K562 (cell line): ENCODE measurements around the gene PIK3R1. TPM values are rescaled to one million over a fixed set of nuclear protein-coding genes. Genes with fewer than 3 reads are reported as not detected.

Experiments used
- CREBBP ChIP-seq: IDR thresholded peaks from one replicate; pipeline ENCODE4 v1.6.1; 2012; ENCODE audit warnings: low read depth, mild to moderate bottlenecking, control low read depth, inconsistent platforms, low read length
- HDAC1 ChIP-seq, 2 experiments: fragments of 450-650 bp; IDR thresholded peaks; 2 replicates each; pipeline ENCODE4 v1.6.1; 2016 to 2017; ENCODE audit warnings: inconsistent platforms in 1 of 2, mild to moderate bottlenecking in 1 of 2, moderate library complexity in 1 of 2
- HNRNPL ChIP-seq: fragments of 200-400 bp; formaldehyde crosslinking; IDR thresholded peaks from 2 replicates; pipeline ENCODE4 v1.6.1; 2017; ENCODE audit warnings: low read depth, mild to moderate bottlenecking, low read length
- MYBL2 ChIP-seq, 2 experiments: fragments of 450-650 bp in 1 of 2; sonication (generic) in 1 of 2; formaldehyde crosslinking in 1 of 2; IDR thresholded peaks; 2 replicates each; pipeline versions ENCODE4 v1.6.1 to v1.8.1; 2017 to 2022; ENCODE audit warnings: borderline replicate concordance in 1 of 2, inconsistent platforms in 1 of 2, low read depth in 1 of 2, mild to moderate bottlenecking in 1 of 2, missing genetic modification reagents in 1 of 2, moderate library complexity in 1 of 2
- MYNN ChIP-seq, 2 experiments: sonication (generic); formaldehyde crosslinking in 1 of 2; IDR thresholded peaks; 2 replicates each; pipeline versions ENCODE4 v1.5.0 to v1.6.1; 2016 to 2020; ENCODE audit warnings: antibody characterized with exemption in 1 of 2, missing genetic modification reagents in 1 of 2
- NCOA2 ChIP-seq, 2 experiments: fragments of 450-650 bp; IDR thresholded peaks; 2 replicates each; pipeline ENCODE4 v1.6.1; 2018; ENCODE audit warnings: mild to moderate bottlenecking in 2 of 2, moderate library complexity in 1 of 2; ENCODE audit not compliant: partially characterized antibody in 2 of 2
- PURB ChIP-seq: sonication (generic); formaldehyde crosslinking; IDR thresholded peaks from 2 replicates; pipeline ENCODE4 v1.9.0; 2021; ENCODE audit warnings: low read depth, mild to moderate bottlenecking, missing genetic modification reagents
- RFX5 ChIP-seq: IDR thresholded peaks from 2 replicates; pipeline ENCODE4 v1.6.1; 2011; ENCODE audit warnings: low read depth, mild to moderate bottlenecking, improper control_type of control experiment, low read length
- SMARCC2 ChIP-seq: fragments of 450-650 bp; IDR thresholded peaks from 2 replicates; pipeline ENCODE4 v1.6.1; 2017; ENCODE audit warnings: antibody characterized with exemption, moderate library complexity, mild to moderate bottlenecking, low read depth
- STAT5A ChIP-seq: IDR thresholded peaks from 2 replicates; pipeline ENCODE4 v1.6.1; 2012; ENCODE audit warnings: low read length, inconsistent platforms, borderline replicate concordance
- STAT5B ChIP-seq: fragments of 250-450 bp; sonication (Bioruptor Pico); IDR thresholded peaks from 2 replicates; pipeline ENCODE4 v1.8.0; 2021; ENCODE audit warnings: mild to moderate bottlenecking, inconsistent platforms
- TEAD4 ChIP-seq, 2 experiments: sonication (generic) in 1 of 2; formaldehyde crosslinking in 1 of 2; IDR thresholded peaks; 2 replicates each; pipeline versions ENCODE4 v1.6.1 to v1.8.0; 2012 to 2022; ENCODE audit warnings: borderline replicate concordance in 1 of 2, inconsistent platforms in 1 of 2, low read length in 1 of 2, mild to moderate bottlenecking in 1 of 2, missing genetic modification reagents in 1 of 2
- ZNF134 ChIP-seq: fragments of 250-450 bp; sonication (Bioruptor Pico); conservative IDR thresholded peaks from 2 replicates; pipeline ENCODE4 v1.4.0; 2020
- ZNF586 ChIP-seq: fragments of 450-650 bp; formaldehyde crosslinking; conservative IDR thresholded peaks from 2 replicates; pipeline ENCODE4 v1.4.0; 2020; ENCODE audit warnings: mild to moderate bottlenecking, moderate library complexity
- polyA plus RNA-seq, 8 experiments: library from polyadenylated mRNA; depleted of rRNA in 4 of 8; stranded (reverse) in 5 of 8; unstranded in 3 of 8; fragments of >200 nt; fragmentation: Nextera tagmentation in 2 of 8; fragmentation: Illumina TruSeq in 1 of 8; extraction: Ambion mirVana in 2 of 8; extraction: Trizol in 1 of 8; gene quantifications; 2 replicates each; pipeline versions ENCODE4 v1.2.1 to v1.2.3, GENCODE V29; 2011 to 2014; ENCODE audit warnings: inconsistent platforms in 1 of 8, missing spikeins in 1 of 8
- total RNA-seq, 7 experiments: library from RNA; depleted of rRNA in 6 of 7; stranded (reverse); fragments of >200 nt in 6 of 7; fragmentation: Illumina TruSeq in 2 of 7; extraction: Trizol in 2 of 7; gene quantifications; 2 replicates each; pipeline versions ENCODE4 v1.2.1 to v1.2.3, GENCODE V29; 2011 to 2021; ENCODE audit warnings: low replicate concordance in 1 of 7
- TF ChIP-seq, protein P1 (sequence below), 2 experiments: fragments of 450-650 bp; IDR thresholded peaks; 2 replicates each; pipeline ENCODE4 v1.6.1; 2016
- TF ChIP-seq, protein P2 (sequence below), 2 experiments: fragments of 250-450 bp in 1 of 2; fragments of 450-650 bp in 1 of 2; sonication (Bioruptor Pico) in 1 of 2; IDR thresholded peaks; 2 replicates each; pipeline versions ENCODE4 v1.6.1 to v1.8.0; 2016 to 2021; ENCODE audit warnings: mild to moderate bottlenecking in 2 of 2, moderate library complexity in 2 of 2, missing compliant biosample characterization in 1 of 2, missing genetic modification characterization in 1 of 2
- TF ChIP-seq, protein P3 (sequence below): sonication (generic); formaldehyde crosslinking; IDR thresholded peaks from 2 replicates; pipeline ENCODE4 v1.8.0; 2022; ENCODE audit warnings: missing genetic modification reagents, mild to moderate bottlenecking, borderline replicate concordance
- TF ChIP-seq, protein P4 (sequence below): fragments of 450-650 bp; IDR thresholded peaks from 2 replicates; pipeline ENCODE4 v1.6.1; 2017; ENCODE audit warnings: antibody characterized with exemption
- TF ChIP-seq, protein P5 (sequence below): IDR thresholded peaks from 2 replicates; pipeline ENCODE4 v1.6.1; 2014; ENCODE audit warnings: antibody characterized with exemption

PIK3R1 gene
- total and polyA plus RNA-seq, 9 of the 15 experiments (the other 6 are each of a cell fraction or from before 2014, with no cell fraction given): 1.1 to 9.7 (median 4.8) TPM

DNA sequence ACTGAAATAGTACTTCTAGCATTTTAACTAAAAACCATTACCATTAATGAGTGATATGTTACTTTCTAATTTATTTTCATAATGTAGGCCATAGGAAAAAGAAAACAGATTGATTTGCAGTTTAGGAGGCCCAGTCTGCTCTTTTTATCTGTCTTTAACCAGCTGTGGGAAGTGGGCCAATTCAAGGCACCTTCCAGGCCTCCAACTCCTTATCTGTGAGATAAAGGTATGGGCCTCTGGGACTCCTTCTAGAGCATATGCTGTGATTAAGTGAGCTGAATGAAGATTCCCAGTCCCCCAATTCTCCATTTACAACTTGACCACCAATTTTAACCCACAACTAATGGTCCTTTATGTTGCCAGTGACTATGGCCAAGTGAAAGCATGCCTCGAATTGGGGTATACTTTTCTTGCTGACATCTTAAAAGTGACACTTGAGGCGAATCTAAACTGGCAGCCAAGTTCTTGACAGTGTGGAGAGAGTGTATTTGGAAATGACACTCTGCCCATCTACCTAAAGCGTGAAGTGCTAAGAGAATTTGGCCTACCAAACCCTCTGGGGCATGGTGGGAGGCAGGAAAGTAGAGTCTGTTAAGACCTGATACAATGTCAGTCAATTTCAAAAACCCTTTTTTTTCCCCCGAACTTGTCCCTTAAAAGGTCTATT, 88.3 kb downstream of the PIK3R1 start (continued):
- TF ChIP-seq, protein P1, sequence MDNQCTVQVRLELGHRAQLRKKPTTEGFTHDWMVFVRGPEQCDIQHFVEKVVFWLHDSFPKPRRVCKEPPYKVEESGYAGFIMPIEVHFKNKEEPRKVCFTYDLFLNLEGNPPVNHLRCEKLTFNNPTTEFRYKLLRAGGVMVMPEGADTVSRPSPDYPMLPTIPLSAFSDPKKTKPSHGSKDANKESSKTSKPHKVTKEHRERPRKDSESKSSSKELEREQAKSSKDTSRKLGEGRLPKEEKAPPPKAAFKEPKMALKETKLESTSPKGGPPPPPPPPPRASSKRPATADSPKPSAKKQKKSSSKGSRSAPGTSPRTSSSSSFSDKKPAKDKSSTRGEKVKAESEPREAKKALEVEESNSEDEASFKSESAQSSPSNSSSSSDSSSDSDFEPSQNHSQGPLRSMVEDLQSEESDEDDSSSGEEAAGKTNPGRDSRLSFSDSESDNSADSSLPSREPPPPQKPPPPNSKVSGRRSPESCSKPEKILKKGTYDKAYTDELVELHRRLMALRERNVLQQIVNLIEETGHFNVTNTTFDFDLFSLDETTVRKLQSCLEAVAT (IDR thresholded peaks at IDR 0.05): 0 out of 4 replicates have a peak, but pooled peaks of 1 of the 2 experiments have one; percentile 35
- TF ChIP-seq HNRNPL: no peak
- TF ChIP-seq, protein P2, sequence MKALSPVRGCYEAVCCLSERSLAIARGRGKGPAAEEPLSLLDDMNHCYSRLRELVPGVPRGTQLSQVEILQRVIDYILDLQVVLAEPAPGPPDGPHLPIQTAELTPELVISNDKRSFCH (CRISPR knock-in tag; IDR thresholded peaks at IDR 0.05): no peak
- TF ChIP-seq, protein P2 (tag; IDR thresholded peaks at IDR 0.05): no peak
- no peak for TF ChIP-seq PURB
- peak; percentile 73 to 94; a peak in 3 of 4 replicates for TF ChIP-seq HDAC1 (IDR thresholded peaks at IDR 0.05)
- TF ChIP-seq CREBBP: no peak
- TF ChIP-seq, protein P3, sequence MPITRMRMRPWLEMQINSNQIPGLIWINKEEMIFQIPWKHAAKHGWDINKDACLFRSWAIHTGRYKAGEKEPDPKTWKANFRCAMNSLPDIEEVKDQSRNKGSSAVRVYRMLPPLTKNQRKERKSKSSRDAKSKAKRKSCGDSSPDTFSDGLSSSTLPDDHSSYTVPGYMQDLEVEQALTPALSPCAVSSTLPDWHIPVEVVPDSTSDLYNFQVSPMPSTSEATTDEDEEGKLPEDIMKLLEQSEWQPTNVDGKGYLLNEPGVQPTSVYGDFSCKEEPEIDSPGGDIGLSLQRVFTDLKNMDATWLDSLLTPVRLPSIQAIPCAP: no peak
- TF ChIP-seq RFX5: no peak
- no peak for TF ChIP-seq ZNF586 (CRISPR knock-in tag)
- TF ChIP-seq, protein P4, sequence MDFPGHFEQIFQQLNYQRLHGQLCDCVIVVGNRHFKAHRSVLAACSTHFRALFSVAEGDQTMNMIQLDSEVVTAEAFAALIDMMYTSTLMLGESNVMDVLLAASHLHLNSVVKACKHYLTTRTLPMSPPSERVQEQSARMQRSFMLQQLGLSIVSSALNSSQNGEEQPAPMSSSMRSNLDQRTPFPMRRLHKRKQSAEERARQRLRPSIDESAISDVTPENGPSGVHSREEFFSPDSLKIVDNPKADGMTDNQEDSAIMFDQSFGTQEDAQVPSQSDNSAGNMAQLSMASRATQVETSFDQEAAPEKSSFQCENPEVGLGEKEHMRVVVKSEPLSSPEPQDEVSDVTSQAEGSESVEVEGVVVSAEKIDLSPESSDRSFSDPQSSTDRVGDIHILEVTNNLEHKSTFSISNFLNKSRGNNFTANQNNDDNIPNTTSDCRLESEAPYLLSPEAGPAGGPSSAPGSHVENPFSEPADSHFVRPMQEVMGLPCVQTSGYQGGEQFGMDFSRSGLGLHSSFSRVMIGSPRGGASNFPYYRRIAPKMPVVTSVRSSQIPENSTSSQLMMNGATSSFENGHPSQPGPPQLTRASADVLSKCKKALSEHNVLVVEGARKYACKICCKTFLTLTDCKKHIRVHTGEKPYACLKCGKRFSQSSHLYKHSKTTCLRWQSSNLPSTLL: no peak
- peak; percentile 35; the same call in 1 of the 2 replicates for TF ChIP-seq MYNN (IDR thresholded peaks at IDR 0.05)
- TF ChIP-seq MYNN (CRISPR knock-in tag; IDR thresholded peaks at IDR 0.05): no peak
- no peak for TF ChIP-seq STAT5B (CRISPR knock-in tag)
- peak; percentile 94 for TF ChIP-seq TEAD4 (IDR thresholded peaks at IDR 0.05; ENCODE audit: low read length)
- no peak for TF ChIP-seq TEAD4 (CRISPR knock-in tag; IDR thresholded peaks at IDR 0.05; ENCODE audit: borderline replicate concordance)
- TF ChIP-seq, protein P5, sequence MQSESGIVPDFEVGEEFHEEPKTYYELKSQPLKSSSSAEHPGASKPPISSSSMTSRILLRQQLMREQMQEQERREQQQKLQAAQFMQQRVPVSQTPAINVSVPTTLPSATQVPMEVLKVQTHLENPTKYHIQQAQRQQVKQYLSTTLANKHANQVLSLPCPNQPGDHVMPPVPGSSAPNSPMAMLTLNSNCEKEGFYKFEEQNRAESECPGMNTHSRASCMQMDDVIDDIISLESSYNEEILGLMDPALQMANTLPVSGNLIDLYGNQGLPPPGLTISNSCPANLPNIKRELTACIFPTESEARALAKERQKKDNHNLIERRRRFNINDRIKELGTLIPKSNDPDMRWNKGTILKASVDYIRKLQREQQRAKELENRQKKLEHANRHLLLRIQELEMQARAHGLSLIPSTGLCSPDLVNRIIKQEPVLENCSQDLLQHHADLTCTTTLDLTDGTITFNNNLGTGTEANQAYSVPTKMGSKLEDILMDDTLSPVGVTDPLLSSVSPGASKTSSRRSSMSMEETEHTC: no peak
- TF ChIP-seq MYBL2 (IDR thresholded peaks at IDR 0.05; ENCODE audit: low read depth): no peak
- no peak for TF ChIP-seq MYBL2 (CRISPR knock-in tag; IDR thresholded peaks at IDR 0.05; ENCODE audit: borderline replicate concordance)
- no peak for TF ChIP-seq NCOA2 (IDR thresholded peaks at IDR 0.05; ENCODE audit: partially characterized antibody in 2 of 2)
- TF ChIP-seq ZNF134 (CRISPR knock-in tag): no peak
- TF ChIP-seq STAT5A: peak; percentile 79; the same call in 1 of the 2 replicates
- TF ChIP-seq SMARCC2: peak; percentile 47; the same call in 1 of the 2 replicates
